Measurements from ENCODE around the gene VIT. TPM values are rescaled to one million over a fixed set of nuclear protein-coding genes. Genes with fewer than 3 reads are reported as not detected.

The VIT gene
- total and polyA plus RNA-seq, 2 donors (not counting 1 experiment from before 2014, with no cell fraction given): 0.17 to 0.62 TPM

GRCh38 chr2:36717603-36718266 is 21.2 kb downstream of the VIT start:
- no peak for DNase-seq (ENCODE audit: low read depth in 2 of 2)
- H3K79me2 ChIP-seq (ENCODE audit: control insufficient read depth, insufficient read depth, low read length): no peaks in the 10 kb centered on the region
- no peaks in the 10 kb centered on the region for H3K9me3 ChIP-seq (ENCODE audit: control insufficient read depth, insufficient read depth, low read depth, low read length)
- H3K4me1 ChIP-seq (ENCODE audit: control insufficient read depth, extremely low read depth, insufficient read depth, low read length): no peaks in the 10 kb centered on the region
- H3K36me3 ChIP-seq (ENCODE audit: control insufficient read depth, insufficient read depth, low read length): no peaks in the 10 kb centered on the region
- no peak overlapping the region for H3K27ac ChIP-seq (ENCODE audit: insufficient read depth, low read length)
- no peaks in the 10 kb centered on the region for H3K27me3 ChIP-seq (ENCODE audit: control insufficient read depth, insufficient read depth, low read length)
- H4K20me1 ChIP-seq (ENCODE audit: control insufficient read depth, extremely low read depth, insufficient read depth, low read length): no peaks in the 10 kb centered on the region
- TF ChIP-seq, protein P1, sequence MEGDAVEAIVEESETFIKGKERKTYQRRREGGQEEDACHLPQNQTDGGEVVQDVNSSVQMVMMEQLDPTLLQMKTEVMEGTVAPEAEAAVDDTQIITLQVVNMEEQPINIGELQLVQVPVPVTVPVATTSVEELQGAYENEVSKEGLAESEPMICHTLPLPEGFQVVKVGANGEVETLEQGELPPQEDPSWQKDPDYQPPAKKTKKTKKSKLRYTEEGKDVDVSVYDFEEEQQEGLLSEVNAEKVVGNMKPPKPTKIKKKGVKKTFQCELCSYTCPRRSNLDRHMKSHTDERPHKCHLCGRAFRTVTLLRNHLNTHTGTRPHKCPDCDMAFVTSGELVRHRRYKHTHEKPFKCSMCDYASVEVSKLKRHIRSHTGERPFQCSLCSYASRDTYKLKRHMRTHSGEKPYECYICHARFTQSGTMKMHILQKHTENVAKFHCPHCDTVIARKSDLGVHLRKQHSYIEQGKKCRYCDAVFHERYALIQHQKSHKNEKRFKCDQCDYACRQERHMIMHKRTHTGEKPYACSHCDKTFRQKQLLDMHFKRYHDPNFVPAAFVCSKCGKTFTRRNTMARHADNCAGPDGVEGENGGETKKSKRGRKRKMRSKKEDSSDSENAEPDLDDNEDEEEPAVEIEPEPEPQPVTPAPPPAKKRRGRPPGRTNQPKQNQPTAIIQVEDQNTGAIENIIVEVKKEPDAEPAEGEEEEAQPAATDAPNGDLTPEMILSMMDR (conservative IDR thresholded peaks at IDR 0.05 in 1 of 2, IDR thresholded peaks at IDR 0.05 in 1 of 2; ENCODE audit: low read depth in 1 of 2, low read length in 2 of 2): no peak
- TF ChIP-seq EZH2 (IDR thresholded peaks at IDR 0.05; ENCODE audit: low read length, missing control alignments): no peak
- no peak overlapping the region for H2AFZ ChIP-seq (ENCODE audit: low read length)
- H3K4me3 ChIP-seq (replicated peaks in 1 of 4; ENCODE audit: control extremely low read depth in 1 of 4, insufficient read depth in 1 of 4, low read depth in 3 of 4, low read length in 4 of 4): no peak overlapping the region
- H3K4me2 ChIP-seq (ENCODE audit: extremely low read depth, insufficient read depth, low read length): no peak overlapping the region
- H3K9ac ChIP-seq (ENCODE audit: insufficient read depth, low read length): no peak overlapping the region

GRCh38 chr2:36727550-36727949 is 31.0 kb downstream of the VIT start:
- DNase-seq (ENCODE audit: low read depth in 2 of 2): no peak
- H3K4me3 ChIP-seq (replicated peaks in 1 of 4; ENCODE audit: control extremely low read depth in 1 of 4, insufficient read depth in 1 of 4, low read depth in 3 of 4, low read length in 4 of 4): no peak overlapping the region
- no peak overlapping the region for H3K4me2 ChIP-seq (ENCODE audit: extremely low read depth, insufficient read depth, low read length)
- H3K9ac ChIP-seq (ENCODE audit: insufficient read depth, low read length): no peak overlapping the region
- TF ChIP-seq, protein P1 (conservative IDR thresholded peaks at IDR 0.05 in 1 of 2, IDR thresholded peaks at IDR 0.05 in 1 of 2; ENCODE audit: low read depth in 1 of 2, low read length in 2 of 2): no peak
- TF ChIP-seq EZH2 (IDR thresholded peaks at IDR 0.05; ENCODE audit: low read length, missing control alignments): no peak
- no peaks in the 10 kb centered on the region for H3K9me3 ChIP-seq (ENCODE audit: control insufficient read depth, insufficient read depth, low read depth, low read length)
- no peaks in the 10 kb centered on the region for H3K36me3 ChIP-seq (ENCODE audit: control insufficient read depth, insufficient read depth, low read length)
- no peak overlapping the region for H3K27ac ChIP-seq (ENCODE audit: insufficient read depth, low read length)
- H3K79me2 ChIP-seq (ENCODE audit: control insufficient read depth, insufficient read depth, low read length): no peaks in the 10 kb centered on the region
- no peaks in the 10 kb centered on the region for H3K4me1 ChIP-seq (ENCODE audit: control insufficient read depth, extremely low read depth, insufficient read depth, low read length)
- H4K20me1 ChIP-seq (ENCODE audit: control insufficient read depth, extremely low read depth, insufficient read depth, low read length): no peaks in the 10 kb centered on the region
- H2AFZ ChIP-seq (ENCODE audit: low read length): no peak overlapping the region
- H3K27me3 ChIP-seq (ENCODE audit: control insufficient read depth, insufficient read depth, low read length): no peaks in the 10 kb centered on the region

DNA sequence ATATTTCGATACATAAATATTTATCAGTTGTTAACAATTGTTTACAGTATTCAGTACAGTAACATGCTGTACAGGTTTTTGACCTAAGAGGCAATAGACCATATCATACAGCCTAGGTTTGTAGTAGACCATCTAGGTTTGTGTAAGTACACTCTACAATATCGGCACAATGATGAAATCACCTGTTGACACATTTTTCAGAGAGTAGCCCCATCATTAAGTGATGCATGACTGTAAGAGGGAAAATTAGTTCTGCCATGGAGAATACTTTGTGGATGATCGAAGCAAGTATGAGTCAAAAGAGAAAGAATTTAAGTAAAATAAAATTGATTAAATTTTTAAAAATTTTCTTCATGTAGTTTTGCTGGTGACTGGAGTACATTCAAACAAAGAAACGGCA is 32.6 kb downstream of the VIT start:
- Histone ChIP-seq H2AFZ (ENCODE audit: low read length) (no peak overlapping the region), H3K4me3 (replicated peaks in 1 of 4; ENCODE audit: control extremely low read depth in 1 of 4, insufficient read depth in 1 of 4, low read depth in 3 of 4, low read length in 4 of 4) (no peak overlapping the region), H3K9ac (ENCODE audit: insufficient read depth, low read length) (no peak overlapping the region), H4K20me1 (ENCODE audit: control insufficient read depth, extremely low read depth, insufficient read depth, low read length) (no peaks in the 10 kb centered on the region), H3K79me2 (ENCODE audit: control insufficient read depth, insufficient read depth, low read length) (no peaks in the 10 kb centered on the region), H3K4me2 (ENCODE audit: extremely low read depth, insufficient read depth, low read length) (no peak overlapping the region), H3K27ac (ENCODE audit: insufficient read depth, low read length) (no peak overlapping the region), H3K4me1 (ENCODE audit: control insufficient read depth, extremely low read depth, insufficient read depth, low read length) (no peaks in the 10 kb centered on the region), H3K36me3 (ENCODE audit: control insufficient read depth, insufficient read depth, low read length) (no peaks in the 10 kb centered on the region), H3K9me3 (ENCODE audit: control insufficient read depth, insufficient read depth, low read depth, low read length) (no peaks in the 10 kb centered on the region), H3K27me3 (ENCODE audit: control insufficient read depth, insufficient read depth, low read length) (no peaks in the 10 kb centered on the region)
- no peak for TF ChIP-seq EZH2 (IDR thresholded peaks at IDR 0.05; ENCODE audit: low read length, missing control alignments)
- TF ChIP-seq, protein P1 (conservative IDR thresholded peaks at IDR 0.05 in 1 of 2, IDR thresholded peaks at IDR 0.05 in 1 of 2; ENCODE audit: low read depth in 1 of 2, low read length in 2 of 2): no peak
- DNase-seq (ENCODE audit: low read depth in 2 of 2): peak in 1 of 2 donors; percentile 43
